GM04504 (cell line): ENCODE results near the gene C2orf81.

Experiments used
- DNase-seq: peaks from one replicate; pipeline ENCODE4 v3.0.0-alpha.2; 2012; ENCODE audit warnings: low read depth

The C2orf81 gene

DNA sequence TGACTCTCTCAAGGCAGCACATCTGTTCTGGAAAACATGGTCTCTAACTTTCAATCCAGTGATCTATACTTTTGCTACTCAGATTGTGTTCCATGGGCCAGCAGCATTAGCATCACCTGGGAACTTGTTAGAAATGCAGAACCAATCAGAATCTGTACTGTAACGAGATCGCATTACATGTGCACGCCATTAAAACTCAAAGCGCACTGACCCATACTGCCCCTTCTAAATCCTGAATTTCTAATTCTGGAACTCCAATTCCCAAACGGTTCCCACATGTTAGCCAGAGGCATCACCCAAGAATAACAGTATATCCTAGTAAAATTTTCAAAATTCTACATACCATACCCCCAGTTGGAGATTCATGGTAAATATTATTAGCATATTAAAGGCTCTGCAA lies 30.8 kb downstream of the C2orf81 start:
- DNase-seq: no peak

DNA sequence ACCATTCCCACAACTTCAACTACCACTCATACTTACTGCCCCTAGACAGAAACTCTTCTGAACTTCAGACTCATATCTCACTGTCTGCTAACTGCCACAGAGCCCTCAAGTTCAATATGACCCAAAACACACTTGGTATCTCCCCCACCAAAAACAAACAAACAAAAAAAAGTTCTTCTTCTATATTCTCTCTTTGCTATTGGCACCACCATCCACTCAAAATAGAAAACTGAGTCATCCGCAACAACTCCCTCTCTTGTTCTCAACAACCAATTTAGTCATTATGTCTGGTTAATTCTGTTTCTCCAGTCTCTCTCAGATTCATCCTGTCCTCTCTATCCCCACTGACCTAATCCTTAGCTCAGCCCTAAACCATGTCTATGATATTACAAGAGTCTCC lies 34.1 kb downstream of the C2orf81 start:
- DNase-seq: no peak

DNA sequence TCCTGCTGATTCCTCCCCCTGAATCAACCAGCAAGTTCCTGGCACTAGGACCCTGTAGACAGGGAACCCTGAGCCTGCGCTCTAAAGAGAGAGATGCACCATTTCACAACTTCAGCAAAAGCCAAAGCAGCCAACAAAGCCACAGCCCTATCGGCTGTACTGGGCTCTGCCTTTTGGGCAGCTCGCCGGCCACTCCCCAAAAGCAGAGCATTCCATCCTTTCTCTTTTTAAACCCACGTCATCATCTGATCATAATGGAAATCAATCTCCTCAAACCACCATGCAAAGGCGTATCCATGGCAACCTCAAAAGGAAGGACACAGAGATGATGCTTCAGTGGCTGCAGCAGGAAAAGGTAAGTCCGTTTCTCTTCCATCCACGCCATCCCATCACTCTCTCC lies 36.0 kb downstream of the C2orf81 start:
- no peak for DNase-seq

DNA sequence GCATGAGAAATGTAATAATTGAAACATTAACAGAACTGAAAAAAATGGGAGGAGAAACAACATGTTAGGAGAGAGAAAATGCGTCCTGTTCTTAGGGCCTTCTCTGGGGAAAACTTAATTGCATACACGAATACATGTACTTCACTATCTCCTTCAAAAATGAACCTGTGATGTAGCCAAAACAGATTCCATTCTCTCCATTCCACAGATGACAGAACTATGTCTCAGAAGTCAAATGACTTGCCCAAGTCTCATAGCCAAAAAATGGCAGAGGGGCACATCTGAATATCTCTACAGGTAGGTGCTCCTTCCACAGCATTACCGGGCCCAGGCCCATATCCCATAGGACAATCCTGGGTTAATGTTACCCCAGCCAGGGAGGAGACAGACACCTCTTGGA lies 37.4 kb downstream of the C2orf81 start:
- DNase-seq: no peak

DNA sequence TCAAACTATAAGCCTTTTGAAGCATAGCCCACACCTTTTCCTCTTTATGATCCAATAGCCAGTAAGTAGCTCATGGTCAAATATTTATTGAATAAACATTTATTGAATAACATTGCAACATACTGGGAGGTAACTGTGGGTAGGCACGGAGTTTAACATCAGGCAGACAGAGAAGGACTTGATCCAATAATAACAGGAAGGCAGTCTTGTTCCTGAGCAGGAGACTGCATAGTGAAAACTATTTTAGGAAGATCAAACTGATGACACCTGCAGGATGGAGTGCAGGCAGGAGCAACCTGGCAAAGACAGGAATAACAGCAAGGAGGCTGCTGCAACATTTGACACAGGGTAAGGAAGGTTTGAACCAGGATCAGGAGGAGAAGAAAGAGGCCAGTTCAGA lies 38.2 kb downstream of the C2orf81 start:
- DNase-seq: no peak

DNA sequence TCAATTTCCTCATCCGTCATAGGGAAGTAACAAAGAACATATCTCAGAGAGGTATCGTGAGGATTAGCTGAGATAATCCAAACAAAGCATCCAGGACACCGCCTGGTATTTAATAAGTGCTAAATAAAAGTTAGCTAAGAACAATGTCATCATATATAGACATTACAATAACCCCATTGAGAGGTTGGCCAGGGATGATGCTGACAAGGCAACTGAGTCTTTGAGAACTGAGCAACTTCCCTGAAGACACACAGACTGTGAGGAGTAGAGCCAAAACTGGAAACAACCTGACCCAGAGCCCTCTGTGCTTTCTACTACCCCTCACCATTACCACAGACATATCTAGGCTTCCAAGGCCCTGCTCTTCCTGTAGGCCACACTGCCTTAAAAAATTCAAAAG lies 39.7 kb downstream of the C2orf81 start:
- no peak for DNase-seq

DNA sequence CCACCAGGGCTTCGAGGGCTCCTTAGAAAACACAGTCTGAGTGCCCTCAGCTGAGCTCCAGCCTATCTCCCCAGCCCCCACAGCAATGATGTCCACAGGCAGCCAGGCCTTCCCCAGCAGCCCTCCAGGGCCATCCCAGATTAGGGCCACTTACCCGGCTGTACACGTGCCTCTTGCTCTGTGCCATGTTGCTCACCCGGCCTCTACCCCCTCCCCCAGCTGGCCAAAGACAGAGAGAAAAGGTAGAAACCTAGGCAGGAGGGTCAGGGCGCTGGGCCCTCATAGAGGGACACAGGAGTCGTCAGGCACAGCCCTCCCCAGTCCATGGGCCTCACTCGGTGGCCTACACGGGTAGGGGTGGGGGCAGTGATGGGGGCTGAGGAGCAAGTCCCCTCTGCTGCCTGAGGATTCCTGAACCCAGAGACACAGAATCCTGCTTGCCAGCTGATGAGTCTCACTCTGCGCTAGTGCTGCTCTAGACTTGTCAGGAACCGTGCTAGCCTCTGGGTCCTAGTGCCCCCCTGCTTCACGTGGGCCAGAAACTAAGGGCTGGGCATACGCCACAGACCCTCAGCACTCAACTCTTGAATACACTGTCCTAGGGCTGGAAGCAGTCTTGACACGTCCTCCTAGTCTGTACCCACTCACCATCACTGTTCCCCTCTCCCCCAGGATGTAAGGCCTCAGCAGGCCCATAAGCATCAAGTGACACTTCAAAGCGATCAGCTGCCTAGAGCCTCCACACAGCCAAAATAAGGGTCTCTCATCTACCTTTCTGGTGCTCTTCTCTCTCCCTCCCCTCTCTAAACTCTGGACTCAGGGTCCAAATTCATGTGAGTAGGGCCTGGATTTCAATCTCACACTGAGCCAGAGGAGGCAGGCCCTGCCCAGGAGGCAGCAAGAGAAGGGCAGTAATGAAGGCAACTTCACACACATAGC lies 41.3 kb downstream of the C2orf81 start, which contains the start of gene DCTN1:
Gene DCTN1 (minus strand): TSS at position 461 of the 939 bp plus-strand sequence. CDS start 274 bp downstream, at position 187.
- DNase-seq: no peak

DNA sequence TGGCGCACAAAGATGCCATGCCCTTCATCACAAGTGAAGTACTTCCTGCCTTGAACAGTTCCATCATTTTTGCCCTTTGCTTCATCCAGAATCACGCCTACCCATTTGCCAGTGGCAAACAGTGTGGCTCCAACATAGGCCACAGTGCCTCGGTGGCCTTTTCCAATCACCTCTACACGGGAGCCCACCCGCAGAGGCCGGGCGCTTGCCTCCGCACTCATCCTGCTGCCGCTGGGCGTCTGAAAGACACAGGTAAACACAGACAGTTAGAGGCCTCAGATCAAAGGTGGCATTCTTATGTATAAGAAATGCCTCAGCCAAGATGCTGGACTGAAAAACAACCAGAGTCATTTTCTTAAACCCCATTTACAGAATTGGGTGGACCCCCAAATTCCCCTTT lies 43.4 kb downstream of the C2orf81 start:
- DNase-seq: no peak

DNA sequence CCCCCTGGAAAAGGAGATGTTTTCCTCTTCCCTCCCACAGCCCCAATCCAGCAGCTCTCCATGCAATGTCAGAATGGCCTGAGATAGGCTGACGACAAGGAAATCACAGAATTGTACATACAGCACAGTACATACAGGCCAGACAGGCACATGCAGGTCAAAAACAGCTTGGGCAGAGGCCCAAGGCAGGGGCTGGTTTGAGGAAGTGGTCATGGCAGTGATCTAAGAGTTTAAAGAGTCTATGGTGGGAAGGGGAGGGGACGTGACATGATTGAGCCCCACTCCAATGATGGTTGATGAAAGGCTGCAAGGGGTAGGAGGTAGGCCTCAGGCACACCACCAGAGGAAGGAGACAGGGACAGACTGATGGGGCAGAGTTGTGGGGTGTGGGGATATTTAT lies 45.6 kb downstream of the C2orf81 start:
- no peak for DNase-seq

DNA sequence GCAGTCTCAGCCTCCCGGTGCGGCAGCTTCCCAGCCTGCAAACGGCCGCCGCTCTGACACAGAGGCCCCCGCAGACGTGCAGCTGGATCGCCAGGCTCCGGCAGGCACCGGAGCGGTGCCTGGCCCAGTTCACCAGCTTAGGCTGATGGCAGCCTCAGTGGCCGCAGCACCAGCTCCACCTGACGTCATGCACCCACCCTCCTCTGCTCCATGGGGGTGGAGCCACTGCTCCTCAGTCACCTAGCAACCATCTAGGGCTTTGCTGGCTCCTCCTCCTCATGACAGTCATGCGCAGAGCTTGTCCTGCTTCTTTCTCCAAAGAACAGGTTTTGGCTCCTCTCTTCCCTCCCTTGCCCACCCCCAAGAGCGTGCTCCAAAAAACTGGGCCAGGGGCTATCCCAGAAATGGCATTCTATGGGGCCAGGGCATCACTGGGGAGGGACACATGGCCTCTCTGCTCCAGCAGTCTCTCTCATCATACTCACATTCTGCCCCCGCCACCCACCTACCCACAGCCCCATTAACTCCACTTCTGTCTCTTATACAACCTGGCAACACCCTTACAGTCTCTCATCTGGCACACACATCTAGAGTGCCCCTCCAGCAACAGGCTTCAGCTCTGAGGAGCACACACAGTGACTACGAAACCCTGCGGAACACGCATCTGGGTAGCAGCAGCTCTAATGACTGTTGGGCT lies 46.8 kb downstream of the C2orf81 start:
- DNase-seq: no peak

DNA sequence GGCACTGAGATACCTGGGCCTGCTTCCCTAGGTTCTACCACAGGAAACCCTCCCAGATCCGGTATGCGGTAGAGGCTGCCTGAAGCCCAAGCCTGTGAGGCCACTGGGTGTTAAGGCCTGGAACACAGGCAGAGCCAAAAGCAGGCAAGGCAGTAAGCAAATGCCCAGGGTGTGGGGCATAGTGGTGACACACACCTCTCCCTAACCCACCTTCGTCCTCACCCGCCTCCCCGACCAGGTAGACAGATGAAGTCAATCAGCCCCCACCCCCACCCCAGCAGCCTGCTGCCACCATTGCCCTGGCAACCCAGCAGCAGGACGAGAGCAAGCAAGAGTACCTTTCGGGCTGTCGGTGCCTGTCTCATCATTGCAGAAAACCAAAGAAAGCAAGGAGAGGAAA lies 47.4 kb downstream of the C2orf81 start:
- DNase-seq: no peak

DNA sequence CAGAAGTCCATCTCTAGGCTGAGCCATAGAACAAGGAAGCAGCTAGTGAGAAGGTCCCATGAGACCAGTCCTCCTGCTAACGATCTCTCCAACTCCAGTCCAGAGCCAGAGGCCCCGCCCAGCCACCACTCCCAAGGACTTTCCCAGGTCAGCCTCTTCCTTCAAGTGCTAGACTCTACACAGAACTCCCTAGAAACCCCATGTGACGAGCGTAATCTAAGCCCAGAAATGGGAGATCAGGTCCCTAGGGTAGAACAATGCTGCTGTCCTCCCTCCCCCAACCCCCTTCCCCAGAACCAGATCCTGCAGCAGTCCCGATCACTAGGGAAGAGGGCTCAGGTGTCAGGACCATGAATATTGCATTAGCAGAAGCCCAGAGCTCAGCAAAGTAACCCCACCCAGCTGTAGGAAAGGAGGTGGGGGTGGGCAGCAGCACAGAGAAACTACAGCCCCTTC lies 48.2 kb downstream of the C2orf81 start:
- DNase-seq: no peak

DNA sequence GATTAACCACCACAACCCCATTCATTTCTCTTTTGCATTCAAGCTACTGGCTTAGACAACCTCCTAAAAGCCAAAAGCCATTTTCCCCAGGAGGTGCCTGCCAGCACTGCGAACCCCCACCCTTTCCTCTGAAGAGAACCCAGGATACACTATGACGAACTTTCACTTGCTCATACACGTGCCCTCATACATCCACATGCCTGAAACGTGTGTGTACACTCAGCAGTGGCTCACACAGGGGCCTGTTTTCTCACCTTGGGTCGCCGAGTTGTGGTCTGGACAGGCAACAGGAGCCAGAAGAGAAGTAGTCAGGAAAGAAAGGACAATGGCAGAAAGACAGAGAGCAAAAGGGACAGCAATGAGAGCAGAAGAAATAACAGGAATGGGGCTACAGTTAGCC lies 48.7 kb downstream of the C2orf81 start:
- DNase-seq: no peak

DNA sequence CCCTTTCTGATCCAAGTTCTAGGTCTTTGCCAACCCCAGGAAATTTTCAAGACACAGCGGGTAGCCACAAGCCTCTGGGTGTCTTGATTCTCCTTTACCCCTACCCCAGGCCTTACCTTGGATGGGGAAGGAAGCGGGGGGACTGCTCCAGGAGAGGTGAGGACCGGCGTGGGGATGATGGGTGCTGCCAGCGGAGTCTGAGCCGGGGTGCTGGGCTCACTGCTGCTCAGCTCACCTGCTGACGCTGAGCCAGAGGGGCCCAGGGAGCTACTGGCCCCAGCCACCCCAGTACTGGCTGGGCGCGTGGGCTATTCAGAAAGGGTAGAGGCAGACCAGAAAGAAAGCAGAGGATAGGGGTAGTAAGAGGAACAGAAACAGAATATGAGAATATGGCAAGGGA lies 50.0 kb downstream of the C2orf81 start:
- no peak for DNase-seq

DNA sequence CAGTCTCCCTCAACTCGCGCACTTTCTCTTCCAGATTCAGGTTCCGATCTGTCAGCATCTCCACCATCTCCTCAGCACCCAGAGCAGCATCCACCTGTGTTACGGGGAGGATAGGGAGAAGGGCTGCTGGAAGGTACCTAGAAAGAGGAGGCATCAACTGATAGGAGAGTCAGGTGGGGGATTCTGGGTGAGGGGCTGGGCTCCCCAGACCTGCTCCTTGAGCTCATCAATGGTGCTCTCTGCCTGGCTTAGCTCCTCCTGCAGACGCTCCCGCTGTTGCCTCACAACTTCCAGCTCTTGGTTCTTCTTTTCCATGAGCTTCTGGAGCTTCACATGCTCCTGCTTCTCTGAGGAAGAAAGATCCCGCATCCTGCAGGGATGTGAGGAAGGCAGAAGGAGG lies 51.4 kb downstream of the C2orf81 start:
- DNase-seq: no peak

DNA sequence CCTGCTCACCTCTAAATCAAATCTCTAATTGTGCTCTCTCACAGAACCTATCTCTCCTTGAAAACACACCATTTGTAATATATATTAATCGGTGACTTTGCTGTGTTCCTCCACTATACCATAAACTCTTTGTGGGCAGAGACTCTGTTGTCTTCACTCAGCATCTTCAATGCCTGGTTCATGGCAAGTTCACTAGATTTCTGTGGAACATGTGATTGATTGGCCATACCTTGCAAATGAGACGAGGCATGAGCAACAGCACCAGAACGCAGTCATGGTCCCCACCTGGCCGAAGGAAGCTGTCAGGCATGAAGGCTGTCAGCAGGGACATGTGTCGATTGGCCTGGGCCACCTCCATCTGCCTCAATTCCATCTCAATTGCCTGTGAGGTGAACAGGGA lies 52.9 kb downstream of the C2orf81 start:
- no peak for DNase-seq

DNA sequence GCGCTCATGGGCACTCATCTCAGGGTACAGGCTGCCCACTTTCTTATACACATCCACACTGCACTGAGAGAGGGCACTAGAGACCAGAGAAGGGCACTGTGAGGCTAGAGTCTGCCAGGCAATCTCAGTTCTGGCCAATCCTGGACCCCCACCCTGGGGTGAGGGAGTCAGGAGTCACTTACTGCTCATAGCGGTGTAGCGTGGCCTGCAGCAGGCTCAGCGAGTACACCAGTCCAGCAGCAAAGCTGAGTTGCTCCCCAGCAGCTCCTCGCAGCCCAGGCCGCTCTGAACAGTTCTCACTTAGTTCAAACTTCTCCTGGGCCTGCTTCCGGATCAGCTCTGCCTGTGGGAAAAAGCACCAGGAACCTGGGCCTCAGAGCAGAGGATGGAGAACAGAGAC lies 53.6 kb downstream of the C2orf81 start:
- no peak for DNase-seq

DNA sequence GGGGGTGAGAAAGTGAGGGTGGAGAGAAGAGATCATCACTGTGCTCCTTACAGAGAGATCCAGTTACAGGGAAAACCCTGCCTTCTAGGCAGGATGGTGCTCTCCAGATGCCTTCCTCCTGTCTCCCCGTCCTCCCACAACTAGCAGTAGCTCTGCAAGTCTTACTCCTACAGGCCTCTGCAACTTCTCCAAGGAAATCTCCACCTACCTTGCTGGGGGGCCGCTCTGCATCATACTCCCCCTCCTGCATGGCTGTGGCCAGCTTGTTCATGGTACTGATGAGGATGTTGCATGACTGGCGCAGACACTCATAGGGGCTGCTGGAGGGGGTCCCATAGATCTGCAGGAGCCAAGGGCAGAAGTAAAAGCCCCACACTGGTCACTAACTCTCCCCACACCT lies 55.4 kb downstream of the C2orf81 start:
- no peak for DNase-seq

DNA sequence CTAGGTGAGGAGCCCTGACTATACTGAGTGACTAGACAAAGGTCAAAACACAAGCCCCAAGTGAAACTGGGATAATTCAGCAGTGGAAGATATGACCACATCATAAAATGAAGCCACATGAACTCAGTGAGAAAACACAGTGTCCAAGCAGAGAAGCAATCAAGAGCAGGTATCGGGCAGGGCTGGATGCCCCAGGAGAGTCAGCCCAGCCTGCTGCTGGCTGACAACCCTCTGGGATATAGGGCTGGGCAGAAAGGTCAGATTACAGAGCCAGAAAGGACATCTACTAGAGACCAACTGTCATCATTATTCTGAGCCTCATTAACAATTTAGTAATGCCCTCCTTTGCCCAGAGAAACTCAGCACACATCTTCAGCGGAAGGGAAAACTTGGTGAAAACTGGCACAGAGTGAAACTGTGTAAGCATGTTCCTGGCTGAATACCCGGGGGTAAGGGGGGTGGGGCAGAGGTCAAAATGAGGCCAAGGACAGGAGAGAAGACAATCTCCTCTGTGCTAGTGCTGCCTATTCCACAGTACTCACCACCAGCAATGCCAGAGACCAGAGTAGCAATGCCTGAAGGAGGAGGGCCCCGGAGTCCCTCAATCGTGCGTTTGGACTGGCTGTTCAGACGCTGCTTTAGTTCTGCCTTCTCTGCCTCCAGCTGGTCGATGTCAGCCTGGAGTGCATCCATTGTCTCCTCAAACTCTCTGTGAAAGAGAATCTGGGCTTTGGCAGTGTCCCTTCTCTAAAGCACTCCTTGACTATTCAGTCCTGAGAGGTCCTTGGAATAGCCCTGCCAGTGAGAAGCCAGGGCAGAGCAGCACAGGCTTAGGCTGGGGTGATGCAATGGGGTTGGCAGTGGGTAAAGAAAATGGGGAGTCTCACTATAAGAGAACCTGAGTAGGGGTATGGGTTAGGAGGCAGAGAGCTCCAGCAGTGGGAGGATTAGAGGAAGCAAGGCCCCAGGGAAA lies 56.6 kb downstream of the C2orf81 start:
- DNase-seq: no peak
